Measurements from ENCODE around the gene ZNRF4.
A peak's percentile ranks its signal among the peaks of the same experiment; 100 is the strongest.

The ZNRF4 gene

GRCh38 chr19:5444431-5444830 is 10.8 kb upstream of the ZNRF4 start:
- no peak for DNase-seq

GRCh38 chr19:5445071-5445470 is 10.1 kb upstream of the ZNRF4 start:
- no peak for DNase-seq

- DNase-seq, result no peak
Observed at GRCh38 chr19:5445561-5446055, 9.6 kb upstream of the ZNRF4 start.

- no peak for DNase-seq
Observed at GRCh38 chr19:5447700-5448311, 7.4 kb upstream of the ZNRF4 start.

- no peak for DNase-seq
Observed at GRCh38 chr19:5448374-5448773, 6.8 kb upstream of the ZNRF4 start.

- DNase-seq, result no peak
Observed at GRCh38 chr19:5450482-5451126, 4.6 kb upstream of the ZNRF4 start.

- no peak for DNase-seq
Observed at GRCh38 chr19:5451494-5451893, 3.7 kb upstream of the ZNRF4 start.

GRCh38 chr19:5452594-5453565 is 2.3 kb upstream of the ZNRF4 start:
- no peak for DNase-seq

GRCh38 chr19:5454743-5455142 is 474 bp upstream of the ZNRF4 start:
- DNase-seq, result no peak

- no peak for DNase-seq
Observed at GRCh38 chr19:5456130-5456840, 1.1 kb downstream of the ZNRF4 start.

- DNase-seq, result no peak
Observed at GRCh38 chr19:5456841-5457200, 1.6 kb downstream of the ZNRF4 start.

- no peak for DNase-seq
Observed at GRCh38 chr19:5457709-5458108, 2.5 kb downstream of the ZNRF4 start.

GRCh38 chr19:5458420-5458819 is 3.2 kb downstream of the ZNRF4 start:
- DNase-seq, result no peak

- no peak for DNase-seq
Observed at GRCh38 chr19:5459360-5459759, 4.1 kb downstream of the ZNRF4 start.

GRCh38 chr19:5460748-5461147 is 5.5 kb downstream of the ZNRF4 start:
- no peak for DNase-seq

GRCh38 chr19:5463959-5464358 is 8.7 kb downstream of the ZNRF4 start:
- no peak for DNase-seq

- no peak for DNase-seq
Observed at GRCh38 chr19:5466072-5466471, 10.9 kb downstream of the ZNRF4 start.

- peak; percentile 39 for DNase-seq
Observed at GRCh38 chr19:5466814-5467291, 11.6 kb downstream of the ZNRF4 start.

GRCh38 chr19:5470264-5470671 is 15.1 kb downstream of the ZNRF4 start:
- no peak for DNase-seq

- DNase-seq, result no peak
Observed at GRCh38 chr19:5472286-5472685, 17.1 kb downstream of the ZNRF4 start.

GRCh38 chr19:5473646-5474045 is 18.4 kb downstream of the ZNRF4 start:
- DNase-seq, result no peak

- DNase-seq, result no peak
Observed at GRCh38 chr19:5477451-5478215, 22.4 kb downstream of the ZNRF4 start.
